GM23338 (cell line): ENCODE measurements around the gene HHIPL1. TPM values are rescaled to one million over a fixed set of nuclear protein-coding genes. Genes with fewer than 3 reads are reported as not detected.

ENCODE experiments used
- ATAC-seq: fragments of 200-7000 bp; cut with Tn5 transposase; 3 replicates; pipeline ENCODE4 v1.9.1; 2020
- DNase-seq: peaks from one replicate; pipeline ENCODE4 v3.0.0-alpha.2; 2015; ENCODE audit warnings: low spot score
- H2AFZ ChIP-seq: fragments of 200-600 bp; sonication (generic); 2 replicates; pipeline ENCODE4 v1.8.0; 2016; ENCODE audit warnings: antibody characterized with exemption, mild to moderate bottlenecking, moderate library complexity
- H3F3A ChIP-seq: fragments of 200-600 bp; sonication (generic); replicated peaks from 2 replicates; pipeline ENCODE4 v1.8.0; 2017; ENCODE audit warnings: antibody characterized with exemption, mixed run types, low read depth
- H3K27ac ChIP-seq: fragments of 200-600 bp; sonication (generic); 2 replicates; pipeline ENCODE4 v1.6.1; 2016; ENCODE audit warnings: low read depth
- H3K27me3 ChIP-seq: fragments of 200-600 bp; sonication (generic); 2 replicates; pipeline ENCODE4 v1.8.0; 2016; ENCODE audit warnings: mild to moderate bottlenecking, mixed run types, moderate library complexity; ENCODE audit not compliant: insufficient read depth
- H3K36me3 ChIP-seq: fragments of 200-600 bp; sonication (generic); 2 replicates; pipeline ENCODE4 v1.8.0; 2016; ENCODE audit warnings: mild to moderate bottlenecking; ENCODE audit not compliant: insufficient read depth
- H3K4me1 ChIP-seq: fragments of 200-600 bp; sonication (generic); 2 replicates; pipeline ENCODE4 v1.8.0; 2016; ENCODE audit warnings: mild to moderate bottlenecking, moderate library complexity; ENCODE audit not compliant: insufficient read depth
- H3K4me2 ChIP-seq: fragments of 200-600 bp; sonication (generic); 2 replicates; pipeline ENCODE4 v1.7.1; 2017; ENCODE audit warnings: mixed run types
- H3K4me3 ChIP-seq: fragments of 200-600 bp; sonication (generic); 2 replicates; pipeline ENCODE4 v1.6.1; 2016; ENCODE audit warnings: mixed run types
- H3K79me2 ChIP-seq: fragments of 200-600 bp; sonication (generic); replicated peaks from 2 replicates; pipeline ENCODE4 v1.8.0; 2017; ENCODE audit warnings: mild to moderate bottlenecking; ENCODE audit not compliant: insufficient read depth
- H3K9me2 ChIP-seq: fragments of 200-600 bp; sonication (generic); 2 replicates; pipeline ENCODE4 v1.8.0; 2017; ENCODE audit not compliant: insufficient read depth
- H4K20me1 ChIP-seq: fragments of 200-600 bp; sonication (generic); replicated peaks from 2 replicates; pipeline ENCODE4 v1.8.0; 2017; ENCODE audit warnings: mild to moderate bottlenecking; ENCODE audit not compliant: insufficient read depth
- H3K27ac Mint-ChIP-seq: 2 replicates; pipeline ENCODE4 v1.8.0; 2020; ENCODE audit warnings: inconsistent platforms, mild to moderate bottlenecking, moderate library complexity, mixed read lengths
- H3K27me3 Mint-ChIP-seq: 3 replicates; pipeline ENCODE4 v1.8.0; 2022; ENCODE audit warnings: low read depth, mild to moderate bottlenecking, moderate library complexity, mixed read lengths, inconsistent platforms; ENCODE audit not compliant: insufficient read depth, poor library complexity
- H3K36me3 Mint-ChIP-seq: 3 replicates; pipeline ENCODE4 v1.8.0; 2021; ENCODE audit warnings: low read depth, mild to moderate bottlenecking, inconsistent platforms, moderate library complexity, mixed read lengths
- H3K4me1 Mint-ChIP-seq: 3 replicates; pipeline ENCODE4 v1.8.0; 2020; ENCODE audit warnings: mild to moderate bottlenecking, inconsistent platforms, mixed read lengths
- H3K4me3 Mint-ChIP-seq: 3 replicates; pipeline ENCODE4 v1.8.0; 2021; ENCODE audit warnings: moderate library complexity, mild to moderate bottlenecking, inconsistent platforms, mixed read lengths
- H3K9me3 Mint-ChIP-seq: 3 replicates; pipeline ENCODE4 v1.8.0; 2020; ENCODE audit warnings: moderate library complexity, mild to moderate bottlenecking, inconsistent platforms, mixed read lengths
- CREB1 ChIP-seq: fragments of 250-450 bp; sonication (Bioruptor Pico); IDR thresholded peaks from 2 replicates; pipeline ENCODE4 v1.5.0; 2020; ENCODE audit warnings: low read depth, mild to moderate bottlenecking, moderate library complexity
- ETS1 ChIP-seq: IDR thresholded peaks from 2 replicates; pipeline ENCODE4 v1.6.1; 2016; ENCODE audit warnings: antibody characterized with exemption
- EZH2 ChIP-seq: fragments of 200-600 bp; sonication (generic); IDR thresholded peaks from one replicate; pipeline ENCODE4 v1.8.0; 2017; ENCODE audit warnings: antibody characterized with exemption, mild to moderate bottlenecking, low read depth; ENCODE audit not compliant: unreplicated experiment
- EZH2phosphoT487 ChIP-seq: fragments of 200-600 bp; sonication (generic); IDR thresholded peaks from one replicate; pipeline ENCODE4 v1.8.1; 2018; ENCODE audit warnings: antibody characterized with exemption; ENCODE audit not compliant: unreplicated experiment
- JUNB ChIP-seq: IDR thresholded peaks from one replicate; pipeline ENCODE4 v1.6.1; 2016; ENCODE audit warnings: antibody characterized with exemption; ENCODE audit not compliant: unreplicated experiment
- NANOG ChIP-seq: IDR thresholded peaks from 2 replicates; pipeline ENCODE4 v1.6.1; 2016; ENCODE audit warnings: antibody characterized with exemption, borderline replicate concordance
- POLR2AphosphoS5 ChIP-seq: IDR thresholded peaks from 2 replicates; pipeline ENCODE4 v1.6.1; 2016; ENCODE audit warnings: antibody characterized with exemption, low read depth
- STAT1 ChIP-seq: IDR thresholded peaks from one replicate; pipeline ENCODE4 v1.6.1; 2016; ENCODE audit warnings: antibody characterized with exemption; ENCODE audit not compliant: unreplicated experiment
- ZNF114 ChIP-seq: fragments of 250-450 bp; sonication (Bioruptor Pico); IDR thresholded peaks from 2 replicates; pipeline ENCODE4 v1.5.0; 2020; ENCODE audit warnings: mild to moderate bottlenecking, moderate library complexity
- ZNF331 ChIP-seq: fragments of 250-450 bp; sonication (Bioruptor Pico); IDR thresholded peaks from 2 replicates; pipeline ENCODE4 v1.5.0; 2020; ENCODE audit warnings: low read depth, mild to moderate bottlenecking, moderate library complexity
- polyA plus RNA-seq: library from polyadenylated mRNA; unstranded; fragments of >200 nt; fragmentation: Nextera tagmentation; extraction: Ambion mirVana; gene quantifications from 2 replicates; pipeline ENCODE4 v1.2.1, GENCODE V29; 2016
- total RNA-seq: library from RNA; depleted of rRNA; stranded (reverse); fragments of >200 nt; shearing (Covaris generic); gene quantifications from 2 replicates; pipeline ENCODE4 v1.2.3, GENCODE V29; 2014
- TF ChIP-seq, protein P1 (sequence below), 2 experiments: fragments of 200-600 bp in 1 of 2; sonication (generic) in 1 of 2; conservative IDR thresholded peaks; 2 replicates each; pipeline versions ENCODE4 v1.5.1 to v1.6.1; 2016 to 2017; ENCODE audit warnings: antibody characterized with exemption in 2 of 2, low read depth in 2 of 2, mild to moderate bottlenecking in 2 of 2, moderate library complexity in 1 of 2
- TF ChIP-seq, protein P2 (sequence below): fragments of 250-450 bp; sonication (Bioruptor Pico); IDR thresholded peaks from 2 replicates; pipeline ENCODE4 v1.5.0; 2020; ENCODE audit warnings: mild to moderate bottlenecking, moderate library complexity
- TF ChIP-seq, protein P3 (sequence below): IDR thresholded peaks from one replicate; pipeline ENCODE4 v1.6.1; 2018; ENCODE audit warnings: antibody characterized with exemption; ENCODE audit not compliant: unreplicated experiment

HHIPL1 gene
- total and polyA plus RNA-seq, 2 experiments from 2014 or later: 1.9 to 2.0 TPM

DNA sequence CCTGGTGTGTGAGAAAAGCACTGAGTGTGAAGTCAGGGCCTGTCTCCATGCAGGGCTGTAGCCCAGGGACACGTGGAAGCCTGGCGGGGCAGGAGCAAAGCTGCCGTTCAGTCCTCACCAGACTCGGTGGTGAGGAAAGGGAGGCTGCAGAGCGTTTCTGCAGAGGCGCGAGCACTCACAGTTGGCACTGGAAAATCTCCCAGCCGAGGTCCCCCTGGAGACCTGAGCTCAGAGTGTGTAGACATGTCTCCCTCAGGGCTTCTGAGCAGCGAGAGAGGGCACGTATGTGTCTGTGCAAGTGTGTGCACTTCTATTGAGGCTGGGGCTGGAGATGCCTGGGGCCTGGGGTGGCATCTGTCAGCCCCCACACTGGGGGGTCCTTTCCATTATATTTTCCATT is 11.0 kb upstream of the HHIPL1 start:
- Histone ChIP-seq H3K79me2 (no peaks in the 10 kb centered on the region), H3K36me3 (no peaks in the 10 kb centered on the region), H4K20me1 (no peaks in the 10 kb centered on the region), H3F3A (no peaks in the 10 kb centered on the region), H3K27ac (no peak overlapping the region), H2AFZ (0 out of 2 replicates have a peak overlapping the region, but pooled peaks have one; percentile 7), H3K4me2 (no peak overlapping the region), H3K4me3 (no peak overlapping the region), H3K9me2 (no peaks in the 10 kb centered on the region), H3K4me1 (no peaks in the 10 kb centered on the region), H3K27me3 (no peaks in the 10 kb centered on the region)
- Mint-ChIP-seq H3K36me3 (no peaks in the 10 kb centered on the region), H3K4me1 (peaks cover 4% of the 10 kb centered on the region; the same call in 2 of the 3 replicates), H3K27ac (no peak overlapping the region), H3K9me3 (no peaks in the 10 kb centered on the region), H3K27me3 (peaks cover 6% of the 10 kb centered on the region), H3K4me3 (no peak overlapping the region)
- TF ChIP-seq JUNB (no peak), POLR2AphosphoS5 (no peak), EZH2 (no peak), CREB1 (CRISPR knock-in tag) (no peak), ZNF114 (CRISPR knock-in tag) (no peak), ZNF331 (CRISPR knock-in tag) (no peak), EZH2phosphoT487 (no peak), NANOG (no peak), STAT1 (no peak), ETS1 (no peak)
- TF ChIP-seq, protein P1, sequence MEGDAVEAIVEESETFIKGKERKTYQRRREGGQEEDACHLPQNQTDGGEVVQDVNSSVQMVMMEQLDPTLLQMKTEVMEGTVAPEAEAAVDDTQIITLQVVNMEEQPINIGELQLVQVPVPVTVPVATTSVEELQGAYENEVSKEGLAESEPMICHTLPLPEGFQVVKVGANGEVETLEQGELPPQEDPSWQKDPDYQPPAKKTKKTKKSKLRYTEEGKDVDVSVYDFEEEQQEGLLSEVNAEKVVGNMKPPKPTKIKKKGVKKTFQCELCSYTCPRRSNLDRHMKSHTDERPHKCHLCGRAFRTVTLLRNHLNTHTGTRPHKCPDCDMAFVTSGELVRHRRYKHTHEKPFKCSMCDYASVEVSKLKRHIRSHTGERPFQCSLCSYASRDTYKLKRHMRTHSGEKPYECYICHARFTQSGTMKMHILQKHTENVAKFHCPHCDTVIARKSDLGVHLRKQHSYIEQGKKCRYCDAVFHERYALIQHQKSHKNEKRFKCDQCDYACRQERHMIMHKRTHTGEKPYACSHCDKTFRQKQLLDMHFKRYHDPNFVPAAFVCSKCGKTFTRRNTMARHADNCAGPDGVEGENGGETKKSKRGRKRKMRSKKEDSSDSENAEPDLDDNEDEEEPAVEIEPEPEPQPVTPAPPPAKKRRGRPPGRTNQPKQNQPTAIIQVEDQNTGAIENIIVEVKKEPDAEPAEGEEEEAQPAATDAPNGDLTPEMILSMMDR (conservative IDR thresholded peaks at IDR 0.05; ENCODE audit: low read depth in 2 of 2): no peak
- TF ChIP-seq, protein P2, sequence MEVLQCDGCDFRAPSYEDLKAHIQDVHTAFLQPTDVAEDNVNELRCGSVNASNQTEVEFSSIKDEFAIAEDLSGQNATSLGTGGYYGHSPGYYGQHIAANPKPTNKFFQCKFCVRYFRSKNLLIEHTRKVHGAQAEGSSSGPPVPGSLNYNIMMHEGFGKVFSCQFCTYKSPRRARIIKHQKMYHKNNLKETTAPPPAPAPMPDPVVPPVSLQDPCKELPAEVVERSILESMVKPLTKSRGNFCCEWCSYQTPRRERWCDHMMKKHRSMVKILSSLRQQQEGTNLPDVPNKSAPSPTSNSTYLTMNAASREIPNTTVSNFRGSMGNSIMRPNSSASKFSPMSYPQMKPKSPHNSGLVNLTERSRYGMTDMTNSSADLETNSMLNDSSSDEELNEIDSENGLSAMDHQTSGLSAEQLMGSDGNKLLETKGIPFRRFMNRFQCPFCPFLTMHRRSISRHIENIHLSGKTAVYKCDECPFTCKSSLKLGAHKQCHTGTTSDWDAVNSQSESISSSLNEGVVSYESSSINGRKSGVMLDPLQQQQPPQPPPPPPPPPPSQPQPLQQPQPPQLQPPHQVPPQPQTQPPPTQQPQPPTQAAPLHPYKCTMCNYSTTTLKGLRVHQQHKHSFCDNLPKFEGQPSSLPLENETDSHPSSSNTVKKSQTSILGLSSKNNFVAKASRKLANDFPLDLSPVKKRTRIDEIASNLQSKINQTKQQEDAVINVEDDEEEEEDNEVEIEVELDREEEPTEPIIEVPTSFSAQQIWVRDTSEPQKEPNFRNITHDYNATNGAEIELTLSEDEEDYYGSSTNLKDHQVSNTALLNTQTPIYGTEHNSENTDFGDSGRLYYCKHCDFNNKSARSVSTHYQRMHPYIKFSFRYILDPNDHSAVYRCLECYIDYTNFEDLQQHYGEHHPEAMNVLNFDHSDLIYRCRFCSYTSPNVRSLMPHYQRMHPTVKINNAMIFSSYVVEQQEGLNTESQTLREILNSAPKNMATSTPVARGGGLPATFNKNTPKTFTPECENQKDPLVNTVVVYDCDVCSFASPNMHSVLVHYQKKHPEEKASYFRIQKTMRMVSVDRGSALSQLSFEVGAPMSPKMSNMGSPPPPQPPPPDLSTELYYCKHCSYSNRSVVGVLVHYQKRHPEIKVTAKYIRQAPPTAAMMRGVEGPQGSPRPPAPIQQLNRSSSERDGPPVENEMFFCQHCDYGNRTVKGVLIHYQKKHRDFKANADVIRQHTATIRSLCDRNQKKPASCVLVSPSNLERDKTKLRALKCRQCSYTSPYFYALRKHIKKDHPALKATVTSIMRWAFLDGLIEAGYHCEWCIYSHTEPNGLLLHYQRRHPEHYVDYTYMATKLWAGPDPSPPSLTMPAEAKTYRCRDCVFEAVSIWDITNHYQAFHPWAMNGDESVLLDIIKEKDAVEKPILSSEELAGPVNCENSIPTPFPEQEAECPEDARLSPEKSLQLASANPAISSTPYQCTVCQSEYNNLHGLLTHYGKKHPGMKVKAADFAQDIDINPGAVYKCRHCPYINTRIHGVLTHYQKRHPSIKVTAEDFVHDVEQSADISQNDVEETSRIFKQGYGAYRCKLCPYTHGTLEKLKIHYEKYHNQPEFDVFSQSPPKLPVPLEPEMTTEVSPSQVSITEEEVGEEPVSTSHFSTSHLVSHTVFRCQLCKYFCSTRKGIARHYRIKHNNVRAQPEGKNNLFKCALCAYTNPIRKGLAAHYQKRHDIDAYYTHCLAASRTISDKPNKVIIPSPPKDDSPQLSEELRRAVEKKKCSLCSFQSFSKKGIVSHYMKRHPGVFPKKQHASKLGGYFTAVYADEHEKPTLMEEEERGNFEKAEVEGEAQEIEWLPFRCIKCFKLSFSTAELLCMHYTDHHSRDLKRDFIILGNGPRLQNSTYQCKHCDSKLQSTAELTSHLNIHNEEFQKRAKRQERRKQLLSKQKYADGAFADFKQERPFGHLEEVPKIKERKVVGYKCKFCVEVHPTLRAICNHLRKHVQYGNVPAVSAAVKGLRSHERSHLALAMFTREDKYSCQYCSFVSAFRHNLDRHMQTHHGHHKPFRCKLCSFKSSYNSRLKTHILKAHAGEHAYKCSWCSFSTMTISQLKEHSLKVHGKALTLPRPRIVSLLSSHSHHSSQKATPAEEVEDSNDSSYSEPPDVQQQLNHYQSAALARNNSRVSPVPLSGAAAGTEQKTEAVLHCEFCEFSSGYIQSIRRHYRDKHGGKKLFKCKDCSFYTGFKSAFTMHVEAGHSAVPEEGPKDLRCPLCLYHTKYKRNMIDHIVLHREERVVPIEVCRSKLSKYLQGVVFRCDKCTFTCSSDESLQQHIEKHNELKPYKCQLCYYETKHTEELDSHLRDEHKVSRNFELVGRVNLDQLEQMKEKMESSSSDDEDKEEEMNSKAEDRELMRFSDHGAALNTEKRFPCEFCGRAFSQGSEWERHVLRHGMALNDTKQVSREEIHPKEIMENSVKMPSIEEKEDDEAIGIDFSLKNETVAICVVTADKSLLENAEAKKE (CRISPR knock-in tag): no peak
- TF ChIP-seq, protein P3, sequence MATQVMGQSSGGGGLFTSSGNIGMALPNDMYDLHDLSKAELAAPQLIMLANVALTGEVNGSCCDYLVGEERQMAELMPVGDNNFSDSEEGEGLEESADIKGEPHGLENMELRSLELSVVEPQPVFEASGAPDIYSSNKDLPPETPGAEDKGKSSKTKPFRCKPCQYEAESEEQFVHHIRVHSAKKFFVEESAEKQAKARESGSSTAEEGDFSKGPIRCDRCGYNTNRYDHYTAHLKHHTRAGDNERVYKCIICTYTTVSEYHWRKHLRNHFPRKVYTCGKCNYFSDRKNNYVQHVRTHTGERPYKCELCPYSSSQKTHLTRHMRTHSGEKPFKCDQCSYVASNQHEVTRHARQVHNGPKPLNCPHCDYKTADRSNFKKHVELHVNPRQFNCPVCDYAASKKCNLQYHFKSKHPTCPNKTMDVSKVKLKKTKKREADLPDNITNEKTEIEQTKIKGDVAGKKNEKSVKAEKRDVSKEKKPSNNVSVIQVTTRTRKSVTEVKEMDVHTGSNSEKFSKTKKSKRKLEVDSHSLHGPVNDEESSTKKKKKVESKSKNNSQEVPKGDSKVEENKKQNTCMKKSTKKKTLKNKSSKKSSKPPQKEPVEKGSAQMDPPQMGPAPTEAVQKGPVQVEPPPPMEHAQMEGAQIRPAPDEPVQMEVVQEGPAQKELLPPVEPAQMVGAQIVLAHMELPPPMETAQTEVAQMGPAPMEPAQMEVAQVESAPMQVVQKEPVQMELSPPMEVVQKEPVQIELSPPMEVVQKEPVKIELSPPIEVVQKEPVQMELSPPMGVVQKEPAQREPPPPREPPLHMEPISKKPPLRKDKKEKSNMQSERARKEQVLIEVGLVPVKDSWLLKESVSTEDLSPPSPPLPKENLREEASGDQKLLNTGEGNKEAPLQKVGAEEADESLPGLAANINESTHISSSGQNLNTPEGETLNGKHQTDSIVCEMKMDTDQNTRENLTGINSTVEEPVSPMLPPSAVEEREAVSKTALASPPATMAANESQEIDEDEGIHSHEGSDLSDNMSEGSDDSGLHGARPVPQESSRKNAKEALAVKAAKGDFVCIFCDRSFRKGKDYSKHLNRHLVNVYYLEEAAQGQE: no peak
- DNase-seq (no peak), ATAC-seq (no peak)
